ENCODE measurements around the gene SLC35G6.
"Not testable (repeated sequence)": the region's sequence is repeated elsewhere in the genome, so short reads cannot be mapped to it uniquely, and the experiment has no call there.

- TF ChIP-seq CTCF, POLR2A, POLR2AphosphoS5 (IDR thresholded peaks at IDR 0.05): not testable (repeated sequence)
These were observed 846 bp downstream of the SLC35G6 start for GRCh38 chr17:7481842-7482741.

All from prostate gland (tissue), 2 donors.